ENCODE data around the gene FKBP3. TPM values are rescaled to one million over a fixed set of nuclear protein-coding genes. Genes with fewer than 3 reads are reported as not detected.

Gene FKBP3
- total RNA-seq (10 to 100 TPM; 36.2 to 38.8 TPM), polyA plus RNA-seq (100 to 1,000 TPM in 1 of 2 donors, 10 to 100 TPM in 1; 60.3 to 103 TPM)
- long read RNA-seq, donor 1, transcript FKBP3-202 (7 exons, 1,346 nt): major isoform, 13 of 16 reads
- long read RNA-seq, donor 1, partial matches to known transcripts: 3 of 16 reads
- long read RNA-seq, donor 1, other reads (novel, unspliced or antisense): 0 of 16 reads
- long read RNA-seq, donor 2, transcript FKBP3-202 (7 exons, 1,346 nt): major isoform, 9 of 15 reads
- long read RNA-seq, donor 2, partial matches to known transcripts: 3 of 15 reads
- long read RNA-seq, donor 2, other reads (novel, unspliced or antisense): 3 of 15 reads

GRCh38 chr14:45134051-45134958 lies at the start of gene FKBP3:
Gene FKBP3 (minus strand): TSS chr14:45134481. CDS start chr14:45134456, 25 bp downstream.
- WGBS, 2 donors: 1% methylated on average over 49 to 53 of the region's 53 CpGs
- Histone ChIP-seq H3K36me3 (ENCODE audit: control insufficient read depth in 1 of 2, insufficient read depth in 2 of 2, low read length in 1 of 2) (no peaks in the 10 kb centered on the region), H3K4me3 (ENCODE audit: low read length in 2 of 2) (peak within 1 kb of the TSS; percentile 92 to 97), H3K27ac (ENCODE audit: low read depth in 1 of 2, low read length in 2 of 2) (peak within 1 kb of the TSS; percentile 71 to 83), H3K27me3 (ENCODE audit: control insufficient read depth in 1 of 2, insufficient read depth in 2 of 2, low read length in 1 of 2) (no peaks in the 10 kb centered on the region), H3K4me1 (ENCODE audit: control insufficient read depth in 1 of 2, insufficient read depth in 2 of 2, low read length in 2 of 2) (peaks cover 0 to 3% of the 10 kb centered on the region in 2 donors), H3K9me3 (ENCODE audit: control insufficient read depth, low read length) (no peaks in the 10 kb centered on the region)
- DNase-seq (peak; percentile 97), ATAC-seq (ENCODE audit: low FRiP score) (peak; percentile 99)
- intact Hi-C loops (cut with DNase I): loop anchor here (2.0 to 10.0 kb wide), 4 partner anchors 47 to 238 kb away; partner anchors contain the start of genes KLHL28 (in 2 of the 2) and TOGARAM1 (in 2 of the 2)

- H3K9me3 ChIP-seq (ENCODE audit: control insufficient read depth, low read length): no peaks in the 10 kb centered on the region
- WGBS, 2 donors: 82 to 93% methylated on average over 3 of the region's 3 CpGs
- H3K4me3 ChIP-seq (ENCODE audit: low read length in 2 of 2): no peak overlapping the region
- H3K4me1 ChIP-seq (ENCODE audit: control insufficient read depth in 1 of 2, insufficient read depth in 2 of 2, low read length in 2 of 2): no peaks in the 10 kb centered on the region
- DNase-seq (no peak), ATAC-seq (ENCODE audit: low FRiP score) (no peak)
- H3K27ac ChIP-seq (ENCODE audit: low read depth in 1 of 2, low read length in 2 of 2): no peak overlapping the region
- no peaks in the 10 kb centered on the region for H3K27me3 ChIP-seq (ENCODE audit: control insufficient read depth in 1 of 2, insufficient read depth in 2 of 2, low read length in 1 of 2)
- H3K36me3 ChIP-seq (ENCODE audit: control insufficient read depth in 1 of 2, insufficient read depth in 2 of 2, low read length in 1 of 2): peaks cover 0 to 3% of the 10 kb centered on the region in 2 donors
- intact Hi-C loops (cut with DNase I): no loop called here
Observed at GRCh38 chr14:45181806-45182205, 47.5 kb upstream of the FKBP3 start.

- intact Hi-C loops (cut with DNase I): no loop called here
- Histone ChIP-seq H3K27me3 (ENCODE audit: control insufficient read depth in 1 of 2, insufficient read depth in 2 of 2, low read length in 1 of 2) (no peaks in the 10 kb centered on the region), H3K4me1 (ENCODE audit: control insufficient read depth in 1 of 2, insufficient read depth in 2 of 2, low read length in 2 of 2) (no peaks in the 10 kb centered on the region), H3K27ac (ENCODE audit: low read depth in 1 of 2, low read length in 2 of 2) (no peak overlapping the region), H3K9me3 (ENCODE audit: control insufficient read depth, low read length) (no peaks in the 10 kb centered on the region), H3K4me3 (ENCODE audit: low read length in 2 of 2) (no peak overlapping the region), H3K36me3 (ENCODE audit: control insufficient read depth in 1 of 2, insufficient read depth in 2 of 2, low read length in 1 of 2) (peaks cover 0 to 3% of the 10 kb centered on the region in 2 donors)
- 96 to 97% methylated on average over 5 of the region's 5 CpGs for WGBS, 2 donors
- no peak for ATAC-seq (ENCODE audit: low FRiP score)
- no peak for DNase-seq
Observed at GRCh38 chr14:45181329-45181728, 47.0 kb upstream of the FKBP3 start.

DNA sequence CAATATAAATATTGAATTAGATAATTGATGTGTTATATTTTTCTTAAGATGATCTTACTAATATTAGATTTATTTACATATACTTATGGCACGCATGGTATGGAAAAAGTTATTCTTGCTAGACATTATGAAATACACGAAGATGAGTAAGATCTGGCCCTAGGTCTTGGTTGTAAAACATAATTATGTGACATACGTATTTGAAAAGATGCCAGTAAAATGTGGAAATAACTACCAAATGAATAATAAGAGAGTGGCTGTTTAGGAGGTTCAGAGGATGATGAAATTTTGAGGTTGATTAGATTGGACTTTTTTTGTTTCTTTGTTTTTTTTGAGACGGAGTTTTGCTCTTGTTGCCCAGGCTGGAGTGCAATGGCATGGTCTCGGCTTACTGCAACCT lies 42.8 kb upstream of the FKBP3 start:
- Histone ChIP-seq H3K27ac (ENCODE audit: low read depth in 1 of 2, low read length in 2 of 2) (no peak overlapping the region), H3K9me3 (ENCODE audit: control insufficient read depth, low read length) (no peaks in the 10 kb centered on the region), H3K27me3 (ENCODE audit: control insufficient read depth in 1 of 2, insufficient read depth in 2 of 2, low read length in 1 of 2) (no peaks in the 10 kb centered on the region), H3K4me3 (ENCODE audit: low read length in 2 of 2) (no peak overlapping the region), H3K36me3 (ENCODE audit: control insufficient read depth in 1 of 2, insufficient read depth in 2 of 2, low read length in 1 of 2) (peaks cover 0 to 3% of the 10 kb centered on the region in 2 donors), H3K4me1 (ENCODE audit: control insufficient read depth in 1 of 2, insufficient read depth in 2 of 2, low read length in 2 of 2) (no peaks in the 10 kb centered on the region)
- ATAC-seq (ENCODE audit: low FRiP score): no peak
- intact Hi-C loops (cut with DNase I): no loop called here
- 91% methylated on average over 5 of the region's 5 CpGs for WGBS, 2 donors
- no peak for DNase-seq

GRCh38 chr14:45169906-45170305 lies 35.6 kb upstream of the FKBP3 start:
- H3K4me1 ChIP-seq (ENCODE audit: control insufficient read depth in 1 of 2, insufficient read depth in 2 of 2, low read length in 2 of 2): no peaks in the 10 kb centered on the region
- no peaks in the 10 kb centered on the region for H3K27me3 ChIP-seq (ENCODE audit: control insufficient read depth in 1 of 2, insufficient read depth in 2 of 2, low read length in 1 of 2)
- intact Hi-C loops (cut with DNase I): no loop called here
- H3K36me3 ChIP-seq (ENCODE audit: control insufficient read depth in 1 of 2, insufficient read depth in 2 of 2, low read length in 1 of 2): no peaks in the 10 kb centered on the region
- DNase-seq (no peak), ATAC-seq (ENCODE audit: low FRiP score) (no peak)
- H3K4me3 ChIP-seq (ENCODE audit: low read length in 2 of 2): no peak overlapping the region
- H3K9me3 ChIP-seq (ENCODE audit: control insufficient read depth, low read length): no peaks in the 10 kb centered on the region
- no peak overlapping the region for H3K27ac ChIP-seq (ENCODE audit: low read depth in 1 of 2, low read length in 2 of 2)

DNA sequence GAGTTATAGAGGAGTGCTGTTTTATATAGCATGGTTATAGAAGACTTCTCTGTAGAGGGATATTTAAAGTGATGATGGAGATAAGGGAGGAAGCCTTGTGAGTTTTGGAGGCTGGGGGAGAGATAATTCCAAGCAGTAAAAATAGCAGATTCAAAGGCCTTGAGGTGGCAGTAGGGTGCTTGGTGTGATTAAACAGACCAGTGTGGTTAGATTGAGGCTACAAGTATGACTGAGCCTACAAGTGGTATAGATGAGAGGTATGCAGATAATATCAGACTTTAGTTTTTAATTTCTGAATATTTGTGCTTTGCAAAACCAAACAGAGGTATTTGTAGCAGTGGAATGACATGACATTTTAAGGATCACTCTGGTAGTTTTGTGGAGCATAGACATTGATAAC lies 21.8 kb upstream of the FKBP3 start:
- Histone ChIP-seq H3K27ac (ENCODE audit: low read depth in 1 of 2, low read length in 2 of 2) (no peak overlapping the region), H3K4me3 (ENCODE audit: low read length in 2 of 2) (no peak overlapping the region), H3K9me3 (ENCODE audit: control insufficient read depth, low read length) (no peaks in the 10 kb centered on the region), H3K4me1 (ENCODE audit: control insufficient read depth in 1 of 2, insufficient read depth in 2 of 2, low read length in 2 of 2) (no peaks in the 10 kb centered on the region), H3K27me3 (ENCODE audit: control insufficient read depth in 1 of 2, insufficient read depth in 2 of 2, low read length in 1 of 2) (no peaks in the 10 kb centered on the region), H3K36me3 (ENCODE audit: control insufficient read depth in 1 of 2, insufficient read depth in 2 of 2, low read length in 1 of 2) (no peaks in the 10 kb centered on the region)
- ATAC-seq (ENCODE audit: low FRiP score) (no peak), DNase-seq (no peak)
- intact Hi-C loops (cut with DNase I): no loop called here

DNA sequence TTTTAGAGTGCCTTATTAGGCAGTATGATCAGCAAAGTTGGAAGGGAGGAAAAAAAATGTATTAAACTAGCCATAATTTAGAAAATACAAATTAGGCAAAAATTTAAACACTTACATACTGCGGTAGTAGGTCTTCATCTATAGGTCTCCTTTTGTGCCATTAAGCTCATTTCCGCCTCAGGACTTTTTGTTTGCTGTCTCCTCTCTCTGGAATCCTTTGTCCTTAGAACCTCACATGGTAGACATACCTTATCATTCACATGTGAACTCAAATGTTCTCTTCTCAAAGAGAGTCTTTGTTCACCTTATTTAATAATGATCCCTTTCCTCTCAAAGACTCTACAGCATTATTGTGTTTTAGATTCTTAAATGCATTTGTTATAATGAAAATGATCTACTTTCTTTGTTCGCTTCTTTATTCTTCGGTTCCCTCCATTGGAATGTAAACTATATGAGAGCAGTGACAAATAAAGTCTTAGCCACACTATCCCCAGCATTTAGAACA lies 16.2 kb upstream of the FKBP3 start:
- intact Hi-C loops (cut with DNase I): no loop called here
- no peak for ATAC-seq (ENCODE audit: low FRiP score)
- Histone ChIP-seq H3K36me3 (ENCODE audit: control insufficient read depth in 1 of 2, insufficient read depth in 2 of 2, low read length in 1 of 2) (no peaks in the 10 kb centered on the region), H3K4me1 (ENCODE audit: control insufficient read depth in 1 of 2, insufficient read depth in 2 of 2, low read length in 2 of 2) (no peaks in the 10 kb centered on the region), H3K4me3 (ENCODE audit: low read length in 2 of 2) (no peak overlapping the region), H3K27ac (ENCODE audit: low read depth in 1 of 2, low read length in 2 of 2) (no peak overlapping the region), H3K27me3 (ENCODE audit: control insufficient read depth in 1 of 2, insufficient read depth in 2 of 2, low read length in 1 of 2) (no peaks in the 10 kb centered on the region), H3K9me3 (ENCODE audit: control insufficient read depth, low read length) (no peaks in the 10 kb centered on the region)
- 94 to 95% methylated on average over 4 of the region's 4 CpGs for WGBS, 2 donors
- no peak for DNase-seq

DNA sequence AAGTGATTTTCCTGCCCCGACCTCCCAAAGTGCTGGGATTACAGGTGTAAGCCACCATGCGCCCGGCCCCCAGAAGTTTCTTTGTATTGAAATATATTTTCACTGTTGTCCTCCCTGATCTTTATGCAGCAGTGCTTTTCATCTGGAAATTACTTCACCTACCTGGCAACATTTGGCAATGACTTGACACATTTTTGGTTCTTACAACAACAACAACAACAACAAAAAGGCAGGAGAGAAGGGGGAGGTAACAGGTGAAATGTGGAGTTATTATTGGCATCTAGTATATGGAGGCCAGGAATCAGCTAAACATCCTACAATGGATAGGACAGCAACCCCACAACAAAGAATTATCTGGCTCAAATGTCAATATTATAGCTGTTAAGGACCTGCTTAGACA lies 15.3 kb upstream of the FKBP3 start:
- H3K9me3 ChIP-seq (ENCODE audit: control insufficient read depth, low read length): no peaks in the 10 kb centered on the region
- 94 to 96% methylated on average over 3 of the region's 3 CpGs for WGBS, 2 donors
- H3K27ac ChIP-seq (ENCODE audit: low read depth in 1 of 2, low read length in 2 of 2): no peak overlapping the region
- DNase-seq (no peak), ATAC-seq (ENCODE audit: low FRiP score) (no peak)
- H3K36me3 ChIP-seq (ENCODE audit: control insufficient read depth in 1 of 2, insufficient read depth in 2 of 2, low read length in 1 of 2): no peaks in the 10 kb centered on the region
- no peak overlapping the region for H3K4me3 ChIP-seq (ENCODE audit: low read length in 2 of 2)
- H3K27me3 ChIP-seq (ENCODE audit: control insufficient read depth in 1 of 2, insufficient read depth in 2 of 2, low read length in 1 of 2): no peaks in the 10 kb centered on the region
- intact Hi-C loops (cut with DNase I): no loop called here
- no peaks in the 10 kb centered on the region for H3K4me1 ChIP-seq (ENCODE audit: control insufficient read depth in 1 of 2, insufficient read depth in 2 of 2, low read length in 2 of 2)
